Measurements from ENCODE around the gene ZNF724.
"Not testable (repeated sequence)": the region's sequence is repeated elsewhere in the genome, so short reads cannot be mapped to it uniquely, and the experiment has no call there.

Gene ZNF724

DNA sequence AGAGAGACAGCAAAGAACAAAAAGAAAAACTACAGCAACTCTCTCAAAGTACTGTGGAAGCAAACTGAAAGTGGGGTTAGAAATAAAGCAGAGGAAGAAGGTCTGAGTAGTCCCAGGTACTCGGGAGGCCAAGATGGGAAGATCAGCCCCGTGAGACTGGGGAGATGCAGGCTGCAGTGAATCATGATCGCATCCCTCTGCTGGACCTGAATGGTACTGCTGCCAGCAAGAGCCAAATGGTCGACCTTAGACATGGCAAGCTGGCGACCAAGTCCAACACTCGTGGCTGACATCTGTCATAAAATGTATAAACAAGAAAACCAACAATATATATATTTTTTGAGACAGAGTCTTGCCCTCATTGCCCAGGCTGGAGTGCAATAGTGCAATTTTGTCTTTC is 33.7 kb upstream of the ZNF724 start:
- no peaks in the 10 kb centered on the region for H3K36me3 ChIP-seq (replicated peaks)
- peak; percentile 74 for TF ChIP-seq CTCF (IDR thresholded peaks at IDR 0.05; ENCODE audit: low read depth, low read length, missing control alignments)
- peak; percentile 52 for DNase-seq
- H3K4me3 ChIP-seq (ENCODE audit: low read depth, low read length): no peak overlapping the region
- H3K27me3 ChIP-seq (replicated peaks): no peaks in the 10 kb centered on the region
- H3K27ac ChIP-seq: no peak overlapping the region
- in situ Hi-C loops (cut with HindIII; ENCODE audit: low pct_ligation_motif_present, low sequenced_read_pairs): no loop called here

DNA sequence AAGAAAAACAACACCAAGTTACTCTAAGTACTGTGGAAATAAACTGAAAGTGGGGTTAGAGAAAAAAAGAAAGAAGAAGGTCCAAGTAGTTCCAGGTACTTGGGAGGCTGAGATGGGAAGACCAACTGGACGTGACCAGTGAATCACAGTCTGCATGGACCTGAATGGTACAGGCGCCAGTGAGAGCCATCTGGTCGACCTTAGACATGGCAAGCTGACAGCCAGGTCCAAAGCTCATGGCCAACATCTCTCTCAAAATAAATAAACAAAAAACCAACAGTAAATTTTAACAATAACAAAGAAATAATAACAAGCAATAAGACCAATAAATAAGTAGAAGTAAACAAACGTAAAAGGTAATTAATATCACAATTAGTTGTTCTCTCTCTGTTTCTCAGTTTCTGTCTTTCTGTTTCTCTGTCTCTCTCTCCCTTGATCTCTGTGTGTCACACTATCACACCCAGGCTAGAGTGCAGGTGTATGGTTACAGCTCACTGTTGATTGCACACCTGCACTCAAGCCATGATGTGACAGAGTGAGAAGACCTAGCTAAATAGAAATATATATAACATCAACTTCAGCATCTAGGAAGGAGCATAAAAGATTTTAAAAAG is 31.6 kb upstream of the ZNF724 start:
- no peak for TF ChIP-seq CTCF (IDR thresholded peaks at IDR 0.05; ENCODE audit: low read depth, low read length, missing control alignments)
- Histone ChIP-seq H3K36me3 (replicated peaks) (no peaks in the 10 kb centered on the region), H3K4me3 (ENCODE audit: low read depth, low read length) (no peak overlapping the region), H3K27ac (no peak overlapping the region), H3K27me3 (replicated peaks) (no peaks in the 10 kb centered on the region)
- in situ Hi-C loops (cut with HindIII; ENCODE audit: low pct_ligation_motif_present, low sequenced_read_pairs): no loop called here
- DNase-seq: no peak

GRCh38 chr19:23278118-23278517 is 27.9 kb upstream of the ZNF724 start:
- DNase-seq; H3K27ac ChIP-seq; in situ Hi-C loops (cut with HindIII; ENCODE audit: low pct_ligation_motif_present, low sequenced_read_pairs); H3K36me3 ChIP-seq (replicated peaks); H3K27me3 ChIP-seq (replicated peaks); H3K4me3 ChIP-seq (ENCODE audit: low read depth, low read length): not testable (repeated sequence)

DNA sequence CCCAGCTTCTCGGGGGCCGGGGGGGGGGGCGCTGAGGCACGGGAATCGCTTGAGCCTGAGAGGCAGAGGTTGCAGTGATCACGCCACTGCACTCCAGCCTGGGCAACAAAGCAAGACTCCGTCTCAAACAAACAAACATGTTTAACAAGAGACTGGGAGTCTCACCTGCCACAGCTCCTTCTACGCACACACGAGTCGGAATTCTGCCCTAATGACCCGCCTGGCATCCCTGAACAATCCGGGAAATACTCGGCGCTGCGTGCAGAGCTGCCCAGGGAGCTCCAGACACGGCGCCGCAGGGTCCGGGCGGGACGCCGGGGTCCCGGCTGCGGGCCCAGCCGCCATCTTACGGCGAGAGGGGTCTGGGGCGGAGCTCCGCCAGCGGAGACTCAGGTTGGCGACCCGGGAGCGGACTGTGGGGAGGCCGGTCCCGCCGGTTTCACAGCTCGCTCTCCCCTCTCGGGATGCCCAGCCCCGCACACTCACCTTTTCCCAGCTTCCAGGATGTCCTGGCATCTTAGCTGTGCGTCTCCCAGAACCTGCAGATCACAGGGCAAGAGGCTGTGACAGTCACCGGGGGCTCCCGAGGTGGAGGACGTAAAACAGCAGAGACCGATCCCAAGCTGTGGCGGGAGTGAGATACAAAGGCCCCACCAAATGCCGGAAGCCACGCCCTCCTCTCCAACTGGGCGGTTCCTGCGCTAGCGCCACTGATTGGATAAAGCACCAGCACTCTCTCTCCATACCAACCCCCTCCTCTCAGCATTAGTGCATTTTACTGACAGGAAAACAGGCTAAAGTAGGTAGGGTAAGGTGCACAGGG is 23.6 kb upstream of the ZNF724 start:
- peak; percentile 16 for TF ChIP-seq CTCF (IDR thresholded peaks at IDR 0.05; ENCODE audit: low read depth, low read length, missing control alignments)
- Histone ChIP-seq H3K27ac (peak overlapping the region; percentile 3), H3K4me3 (ENCODE audit: low read depth, low read length) (peak overlapping the region; percentile 90), H3K27me3 (replicated peaks) (no peaks in the 10 kb centered on the region), H3K36me3 (replicated peaks) (no peaks in the 10 kb centered on the region)
- in situ Hi-C loops (cut with HindIII; ENCODE audit: low pct_ligation_motif_present, low sequenced_read_pairs): no loop called here
- DNase-seq: peak; percentile 91

DNA sequence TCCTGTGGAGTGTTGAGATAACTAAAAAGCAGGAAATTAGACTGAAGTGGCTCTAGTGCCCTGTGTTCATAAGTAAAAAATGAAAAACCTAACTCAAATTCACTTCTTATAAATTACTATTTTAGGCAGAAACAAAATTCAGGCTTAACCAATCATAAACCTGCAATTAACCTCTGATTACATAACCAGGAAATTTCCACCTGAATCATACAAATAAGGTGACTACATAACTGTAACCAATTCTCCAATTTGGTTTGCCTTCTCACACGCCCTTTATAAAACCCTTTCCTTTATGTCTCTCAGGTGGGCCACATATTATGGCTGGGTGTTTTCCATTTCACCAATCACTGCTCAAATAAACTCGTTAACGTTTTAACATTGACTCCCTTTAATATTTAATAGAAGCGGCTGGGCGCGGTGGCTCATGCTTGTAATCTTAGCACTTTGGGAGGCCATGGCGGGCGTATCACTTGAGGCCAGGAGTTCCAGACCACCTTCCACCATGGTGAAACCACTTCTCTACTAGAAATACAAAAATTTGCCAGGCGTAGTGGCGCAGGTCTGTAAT is 22.9 kb upstream of the ZNF724 start:
- peak overlapping the region; percentile 90 for H3K4me3 ChIP-seq (ENCODE audit: low read depth, low read length)
- no peaks in the 10 kb centered on the region for H3K27me3 ChIP-seq (replicated peaks)
- no peak overlapping the region for H3K27ac ChIP-seq
- TF ChIP-seq CTCF (IDR thresholded peaks at IDR 0.05; ENCODE audit: low read depth, low read length, missing control alignments): no peak
- in situ Hi-C loops (cut with HindIII; ENCODE audit: low pct_ligation_motif_present, low sequenced_read_pairs): no loop called here
- H3K36me3 ChIP-seq (replicated peaks): no peaks in the 10 kb centered on the region
- DNase-seq: no peak

- Histone ChIP-seq H3K36me3 (replicated peaks) (no peaks in the 10 kb centered on the region), H3K27me3 (replicated peaks) (no peaks in the 10 kb centered on the region), H3K27ac (no peak overlapping the region), H3K4me3 (ENCODE audit: low read depth, low read length) (no peak overlapping the region)
- DNase-seq: no peak
- in situ Hi-C loops (cut with HindIII; ENCODE audit: low pct_ligation_motif_present, low sequenced_read_pairs): no loop called here
- no peak for TF ChIP-seq CTCF (IDR thresholded peaks at IDR 0.05; ENCODE audit: low read depth, low read length, missing control alignments)
Observed at GRCh38 chr19:23263870-23264590, 13.8 kb upstream of the ZNF724 start.
